Left kidney (tissue), 2 donors: ENCODE measurements around the gene FA2H. TPM values are rescaled to one million over a fixed set of nuclear protein-coding genes. Genes with fewer than 3 reads are reported as not detected.
"Not testable (repeated sequence)": the region's sequence is repeated elsewhere in the genome, so short reads cannot be mapped to it uniquely, and the experiment has no call there.

ENCODE experiments used
- DNase-seq: peaks from one replicate; pipeline ENCODE4 v3.0.0-alpha.2; 2013
- polyA plus RNA-seq: library from polyadenylated mRNA; unstranded; fragments of 120-200 nt; gene quantifications from one replicate; pipeline ENCODE4 v1.2.1, GENCODE V29; 2013; ENCODE audit not compliant: insufficient read length

The FA2H gene
- polyA plus RNA-seq, 1 donor: 3.1 TPM

DNA sequence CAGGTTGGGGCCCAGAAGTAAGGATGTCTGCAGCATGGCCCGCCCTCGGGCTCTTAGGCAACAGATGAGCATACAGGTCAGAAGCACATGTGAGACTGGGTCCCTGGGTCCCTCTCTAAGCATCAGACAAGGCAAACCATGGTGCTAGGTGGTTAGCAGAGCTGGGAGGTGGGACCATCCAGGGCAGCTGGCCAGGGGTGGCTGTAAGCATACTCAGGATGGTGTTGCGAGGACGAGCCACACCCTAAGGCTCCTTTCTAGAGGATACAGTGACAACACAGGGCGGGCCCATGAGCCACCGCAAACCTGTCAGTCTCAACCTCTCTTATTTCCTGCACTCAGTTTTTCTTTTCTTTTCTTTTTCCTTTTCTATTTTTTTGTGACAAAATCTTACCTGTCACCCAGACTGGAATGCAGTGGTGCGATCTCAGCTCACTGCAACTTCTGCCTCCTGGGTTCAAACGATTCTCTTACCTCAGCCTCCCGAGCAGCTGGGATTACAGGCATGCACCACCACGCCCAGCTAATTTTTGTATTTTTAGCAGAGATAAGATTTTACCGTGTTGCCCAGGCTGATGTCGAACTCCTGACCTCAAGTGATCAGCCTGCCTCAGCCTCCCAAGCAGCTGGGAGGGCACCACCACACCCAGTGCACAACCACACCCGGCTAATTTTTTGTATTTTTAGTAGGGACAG is 3.6 kb downstream of the FA2H start:
- no peak for DNase-seq

DNA sequence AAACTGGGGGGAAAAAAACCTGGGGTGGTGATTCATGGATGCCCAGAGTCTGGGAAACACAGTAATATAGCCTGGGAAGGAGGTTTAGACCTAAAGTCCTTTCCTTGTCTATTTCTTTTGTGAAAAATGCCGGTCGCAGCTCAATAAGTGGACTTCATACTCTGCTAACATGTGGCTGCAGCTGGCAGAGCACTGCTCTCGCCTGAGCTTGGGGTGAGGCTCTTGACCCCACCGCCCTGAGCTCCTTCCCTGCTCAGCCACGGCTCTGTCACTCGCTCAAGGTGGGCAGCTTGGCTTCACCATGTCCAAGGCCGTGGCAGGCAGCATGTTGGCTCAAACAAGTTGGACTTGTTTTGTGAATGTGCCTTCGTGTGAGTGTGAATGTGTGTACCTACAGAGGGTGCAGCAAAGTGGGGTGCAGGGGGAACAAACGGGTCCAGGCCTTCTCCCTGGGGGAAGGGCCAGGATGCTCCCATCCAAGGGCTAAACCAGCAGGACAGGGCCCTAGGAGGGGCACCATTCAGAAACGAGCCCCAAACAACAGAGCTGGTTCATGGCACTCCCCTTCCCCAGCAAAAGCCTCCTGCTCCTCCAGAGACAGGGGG is 4.9 kb downstream of the FA2H start:
- no peak for DNase-seq

DNA sequence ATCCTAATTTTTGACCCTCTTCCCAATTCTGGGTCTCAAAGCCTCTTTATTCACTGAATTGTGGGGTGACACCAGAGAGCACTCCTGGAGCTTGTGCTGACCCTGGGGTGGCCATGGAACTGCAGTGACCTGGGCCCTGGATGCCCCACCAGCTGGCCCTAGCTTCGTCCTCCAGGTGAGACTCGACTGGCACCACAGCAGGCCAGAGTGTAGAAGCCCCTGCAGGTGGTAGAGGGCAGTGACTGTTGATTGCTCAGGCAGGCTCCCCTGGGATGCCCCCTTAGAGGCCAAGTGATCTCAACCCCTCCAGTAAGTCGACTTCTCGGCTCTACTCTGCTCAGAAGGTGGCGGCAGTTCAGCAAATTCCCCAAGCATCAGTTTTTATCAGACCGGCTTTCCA is 6.4 kb downstream of the FA2H start:
- DNase-seq: no peak

GRCh38 chr16:74767749-74768148 is 6.9 kb downstream of the FA2H start:
- no peak for DNase-seq

GRCh38 chr16:74766729-74767128 is 7.9 kb downstream of the FA2H start:
- no peak for DNase-seq

GRCh38 chr16:74764184-74764583 is 10.4 kb downstream of the FA2H start:
- DNase-seq: not testable (repeated sequence)

GRCh38 chr16:74761665-74762064 is 13.0 kb downstream of the FA2H start:
- no peak for DNase-seq

DNA sequence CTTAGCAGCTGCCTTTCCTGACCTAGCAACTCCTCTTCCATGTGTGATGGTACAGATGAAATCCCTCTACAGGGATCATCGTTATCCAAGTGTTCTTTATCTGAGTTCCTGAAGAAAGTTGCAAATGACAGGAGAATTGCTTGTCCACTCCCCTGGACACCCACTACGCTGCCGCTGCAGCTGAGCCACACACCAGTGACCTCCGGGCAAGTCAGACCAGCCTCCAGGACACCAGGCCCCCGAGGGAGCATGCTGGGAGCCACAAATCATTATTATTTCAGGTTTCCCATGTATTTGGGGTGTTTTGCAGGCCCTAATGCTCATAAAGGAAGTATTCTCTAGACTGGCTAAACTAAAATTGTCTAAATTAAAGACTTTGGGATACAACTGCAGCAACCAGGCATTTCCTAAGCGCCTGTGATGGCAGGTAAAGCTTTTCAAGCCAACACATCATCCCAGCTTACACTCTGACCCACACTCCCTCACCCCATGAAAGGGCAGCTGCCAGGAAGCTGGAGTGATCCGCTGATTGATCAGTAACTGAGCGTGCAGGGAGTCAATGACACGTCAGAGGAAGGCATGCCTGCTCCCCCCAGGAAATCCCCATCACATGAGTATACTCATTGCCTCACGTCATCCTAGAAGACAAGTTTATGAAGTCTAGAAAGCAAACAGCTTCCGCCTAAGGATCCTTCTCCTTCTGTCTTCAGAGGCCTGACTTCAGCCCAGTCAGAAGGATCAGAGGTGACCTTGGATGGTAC is 14.4 kb downstream of the FA2H start:
- DNase-seq: no peak

DNA sequence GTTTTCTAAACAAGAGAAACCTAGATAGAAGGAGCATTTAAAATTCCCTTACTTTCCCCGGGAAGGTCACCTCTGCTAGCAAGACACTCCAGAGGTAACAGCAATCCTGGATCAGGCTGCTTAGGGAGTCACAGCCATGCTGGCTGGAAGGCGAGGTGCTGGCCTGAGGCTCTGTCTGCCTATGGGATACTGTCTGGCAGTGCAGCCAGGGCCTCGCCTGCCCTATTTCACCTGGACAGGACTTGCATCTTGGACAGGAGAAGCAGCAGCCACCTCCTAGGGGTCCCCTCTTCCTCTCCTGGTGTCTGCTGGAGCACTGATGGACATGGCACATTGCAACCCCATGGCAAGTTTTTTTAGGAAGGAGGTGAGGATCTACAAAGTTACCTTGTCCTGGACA is 15.1 kb downstream of the FA2H start:
- no peak for DNase-seq

GRCh38 chr16:74758801-74759200 is 15.8 kb downstream of the FA2H start:
- no peak for DNase-seq

DNA sequence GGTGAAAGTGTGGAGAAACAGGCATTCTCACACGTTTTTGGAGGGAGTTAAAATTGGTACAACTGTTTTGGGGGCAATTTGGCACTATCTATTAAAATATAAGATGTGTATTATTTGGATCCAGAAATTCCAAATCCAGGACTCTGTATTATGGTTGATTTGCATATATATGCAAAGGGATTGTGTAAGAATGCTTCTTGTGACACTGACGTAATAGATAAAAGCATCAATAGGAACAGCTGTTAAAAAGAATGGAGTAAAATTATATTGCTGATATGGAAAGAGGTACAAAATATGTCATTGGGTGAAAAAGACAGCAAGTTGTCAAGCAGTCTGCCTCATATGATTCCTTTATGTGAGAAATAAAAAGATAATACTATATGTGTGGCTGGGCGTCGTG is 17.3 kb downstream of the FA2H start:
- DNase-seq: no peak

DNA sequence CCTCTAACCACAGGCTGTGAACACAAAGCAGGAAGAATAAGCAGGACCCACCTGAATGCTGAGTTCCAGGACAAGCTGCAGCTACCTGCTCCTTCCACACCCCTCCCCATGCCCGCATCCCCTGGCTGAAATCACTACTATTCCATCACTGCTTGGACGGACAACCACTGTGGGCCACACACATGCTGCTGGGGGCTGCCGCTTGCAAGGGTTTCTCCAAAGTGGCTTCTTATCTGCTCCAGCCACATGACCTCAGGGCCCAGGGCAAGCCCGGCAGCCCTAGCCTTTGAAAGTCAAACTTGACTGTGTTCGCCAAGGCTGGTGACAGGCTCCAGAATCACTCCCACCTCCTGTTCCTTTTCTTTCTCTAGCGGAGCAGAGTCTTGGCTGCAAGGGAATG is 18.4 kb downstream of the FA2H start:
- no peak for DNase-seq

DNA sequence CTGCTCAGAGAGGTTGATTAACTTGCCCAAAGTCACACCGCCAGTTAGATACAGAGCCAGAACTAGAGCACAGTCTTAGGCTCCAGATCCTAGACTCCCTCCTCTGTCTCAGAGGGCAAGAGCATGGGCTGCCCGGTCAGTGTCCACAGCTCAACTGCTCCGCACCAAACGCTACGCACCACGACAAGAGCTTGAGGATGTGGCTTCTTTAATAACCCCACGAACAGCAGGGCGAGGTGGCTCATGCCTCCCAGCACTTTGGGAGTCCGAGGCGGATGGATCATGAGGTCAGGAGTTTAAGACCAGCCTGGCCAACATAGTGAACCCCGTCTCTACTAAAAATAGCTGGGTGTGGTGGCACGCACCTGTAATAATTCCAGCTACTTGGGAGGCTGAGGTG is 21.4 kb downstream of the FA2H start:
- no peak for DNase-seq

- no peak for DNase-seq
These were observed 21.9 kb downstream of the FA2H start for GRCh38 chr16:74752756-74753155.

- no peak for DNase-seq
These were observed 22.4 kb downstream of the FA2H start for GRCh38 chr16:74752258-74752657.

DNA sequence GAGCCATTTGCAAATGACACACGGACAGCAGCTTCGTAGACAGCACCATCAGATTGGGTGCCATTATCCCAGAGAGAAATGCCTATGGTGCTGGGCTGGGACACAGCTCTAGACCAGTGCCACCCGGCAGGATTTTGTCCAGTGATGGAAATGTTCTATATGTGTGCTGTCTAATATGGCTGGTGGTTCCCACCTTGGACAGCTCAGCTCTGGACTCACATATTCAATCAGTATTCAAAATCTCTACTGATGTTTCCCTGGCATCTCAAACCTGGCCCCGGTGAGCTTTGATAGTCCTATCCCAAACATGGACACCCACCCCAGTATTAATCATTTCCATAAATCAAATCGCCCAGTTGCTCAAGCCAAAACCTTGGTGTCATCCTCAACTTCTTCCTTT is 23.0 kb downstream of the FA2H start:
- DNase-seq: no peak

DNA sequence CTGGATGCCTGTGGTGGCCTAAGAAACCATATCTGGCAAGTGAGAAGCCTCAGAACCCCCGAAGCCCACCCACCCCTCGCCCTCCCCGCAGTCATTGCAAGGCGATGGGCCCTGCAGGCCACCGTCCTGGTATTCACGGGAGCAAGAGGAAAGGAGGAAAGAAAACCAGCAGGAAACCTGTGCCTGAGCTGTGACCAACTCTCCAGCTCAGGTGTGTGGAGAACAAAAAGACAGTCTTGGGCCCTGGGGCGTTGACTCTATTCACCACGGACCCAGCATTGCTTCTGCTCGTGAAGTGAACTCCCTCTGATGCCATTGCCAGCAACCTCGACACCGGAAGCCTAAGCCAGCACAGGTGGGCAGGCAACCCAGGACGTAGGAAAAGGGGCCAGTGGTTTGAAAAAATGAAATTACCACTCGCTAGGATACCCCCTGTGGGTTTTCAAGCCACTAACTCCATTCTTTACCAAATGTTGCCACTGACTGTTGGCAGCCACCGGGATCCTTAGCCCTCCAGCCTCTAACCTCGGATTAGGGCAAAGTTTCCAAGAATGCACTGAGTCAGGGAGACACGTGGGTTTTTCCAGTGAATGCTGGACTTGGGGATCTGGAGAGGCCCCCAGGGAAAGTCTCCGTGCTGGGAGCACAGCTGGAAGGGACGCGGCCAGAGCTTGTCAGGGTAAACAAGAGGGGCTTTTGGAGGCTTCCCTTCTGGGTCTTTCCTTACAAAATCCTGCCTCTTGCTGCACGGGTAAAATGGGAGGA is 25.1 kb downstream of the FA2H start:
- no peak for DNase-seq

GRCh38 chr16:74748616-74749026 is 26.0 kb downstream of the FA2H start:
- no peak for DNase-seq

DNA sequence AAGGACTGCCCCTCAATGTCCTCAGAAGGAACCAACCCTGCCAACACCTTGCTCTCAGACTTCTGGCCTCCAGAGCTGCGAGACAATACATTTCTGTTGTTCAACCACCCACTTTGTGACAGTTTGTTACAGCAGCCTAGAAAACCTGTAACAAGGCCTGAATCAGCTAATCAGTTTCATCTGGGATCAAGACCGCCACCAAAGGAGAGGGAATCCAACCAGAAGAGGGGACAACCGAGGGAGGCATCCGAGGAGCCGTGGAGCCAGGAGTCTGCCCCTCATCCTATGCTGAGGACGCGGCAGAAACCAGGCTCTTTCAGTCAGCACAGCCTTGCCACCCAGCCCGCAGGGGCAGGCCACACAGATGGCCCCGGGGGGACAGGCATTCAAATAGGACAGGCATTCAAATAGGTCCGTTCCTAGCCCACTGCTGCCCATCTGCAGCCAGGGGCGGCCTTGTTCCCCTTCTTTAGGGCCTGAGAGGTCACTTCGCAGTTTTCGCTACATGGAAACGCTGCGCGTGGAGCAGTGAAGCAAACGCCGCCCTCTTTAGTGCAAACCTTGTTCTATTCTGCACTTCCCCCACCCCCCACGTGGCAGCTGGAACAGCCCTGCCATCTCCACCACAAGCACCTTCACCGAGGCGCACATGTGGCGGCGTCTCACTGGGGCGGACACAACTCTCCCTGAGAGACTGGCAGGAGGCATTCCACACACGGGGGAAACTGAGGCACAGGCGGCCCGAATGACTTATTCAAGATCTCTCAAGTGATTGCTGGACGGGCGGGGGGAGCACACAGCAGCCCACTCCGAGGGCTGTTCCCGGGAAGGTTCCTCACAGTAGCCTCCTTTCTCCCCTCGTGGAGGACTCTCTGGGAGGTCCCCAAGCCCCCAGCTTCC is 26.7 kb downstream of the FA2H start:
- no peak for DNase-seq

GRCh38 chr16:74745926-74746325 is 28.7 kb downstream of the FA2H start:
- no peak for DNase-seq

GRCh38 chr16:74745109-74745615 is 29.5 kb downstream of the FA2H start:
- DNase-seq: no peak
